22Rv1 (cell line): ENCODE results near the gene DENND4B.

Experiments used
- ZFX ChIP-seq: fragments of 450-650 bp; IDR thresholded peaks from 2 replicates; pipeline ENCODE4 v1.6.1; 2017; ENCODE audit warnings: antibody characterized with exemption, borderline replicate concordance
- TF ChIP-seq, protein P1 (sequence below): fragments of 450-650 bp; IDR thresholded peaks from 2 replicates; pipeline ENCODE4 v1.5.1; 2017; ENCODE audit warnings: mild to moderate bottlenecking

DNA sequence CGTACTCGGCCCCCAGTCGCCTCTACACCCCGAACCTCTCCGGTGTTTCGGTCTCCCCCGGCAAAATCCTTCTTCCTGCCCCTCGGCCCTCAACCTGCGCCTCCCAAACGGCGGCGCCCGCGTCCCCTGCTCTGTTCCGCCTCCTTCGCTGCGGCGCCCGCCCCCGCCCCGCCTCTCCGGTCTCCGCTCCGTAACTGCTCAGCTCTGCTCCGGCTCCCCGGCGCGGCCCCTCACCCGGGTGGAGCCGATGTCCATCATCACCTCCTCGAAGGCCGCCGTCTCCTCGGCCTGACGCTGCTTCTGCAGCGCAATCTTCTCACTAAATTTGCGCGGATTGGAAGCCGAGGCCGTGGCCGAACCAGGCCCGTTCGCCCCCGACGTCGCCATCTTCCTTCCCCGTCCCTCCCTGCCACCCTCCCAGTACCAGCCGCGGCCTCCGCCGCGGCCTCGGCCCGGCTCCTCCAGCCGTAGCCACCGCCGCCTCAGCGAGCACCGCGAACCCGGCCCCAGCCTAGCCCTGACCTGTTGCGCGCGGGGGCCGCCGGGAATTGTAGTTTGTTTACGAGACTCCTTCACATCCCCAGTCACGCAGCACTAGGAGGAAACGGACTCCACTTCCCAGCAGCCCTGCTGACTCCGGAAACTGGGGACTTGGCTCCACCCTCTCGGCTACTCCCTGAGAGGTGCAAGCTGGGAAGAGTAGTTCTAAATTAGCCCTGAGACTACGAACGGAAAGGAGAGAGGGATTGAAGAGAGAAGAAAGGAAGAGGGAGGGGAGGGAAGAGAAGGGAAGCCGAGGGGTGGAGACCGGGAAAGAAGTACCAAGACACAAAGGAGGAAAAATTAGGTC lies 11.8 kb upstream of the DENND4B start, which contains the start of gene CRTC2:
- TF ChIP-seq, protein P1, sequence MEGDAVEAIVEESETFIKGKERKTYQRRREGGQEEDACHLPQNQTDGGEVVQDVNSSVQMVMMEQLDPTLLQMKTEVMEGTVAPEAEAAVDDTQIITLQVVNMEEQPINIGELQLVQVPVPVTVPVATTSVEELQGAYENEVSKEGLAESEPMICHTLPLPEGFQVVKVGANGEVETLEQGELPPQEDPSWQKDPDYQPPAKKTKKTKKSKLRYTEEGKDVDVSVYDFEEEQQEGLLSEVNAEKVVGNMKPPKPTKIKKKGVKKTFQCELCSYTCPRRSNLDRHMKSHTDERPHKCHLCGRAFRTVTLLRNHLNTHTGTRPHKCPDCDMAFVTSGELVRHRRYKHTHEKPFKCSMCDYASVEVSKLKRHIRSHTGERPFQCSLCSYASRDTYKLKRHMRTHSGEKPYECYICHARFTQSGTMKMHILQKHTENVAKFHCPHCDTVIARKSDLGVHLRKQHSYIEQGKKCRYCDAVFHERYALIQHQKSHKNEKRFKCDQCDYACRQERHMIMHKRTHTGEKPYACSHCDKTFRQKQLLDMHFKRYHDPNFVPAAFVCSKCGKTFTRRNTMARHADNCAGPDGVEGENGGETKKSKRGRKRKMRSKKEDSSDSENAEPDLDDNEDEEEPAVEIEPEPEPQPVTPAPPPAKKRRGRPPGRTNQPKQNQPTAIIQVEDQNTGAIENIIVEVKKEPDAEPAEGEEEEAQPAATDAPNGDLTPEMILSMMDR: peak; percentile 30
- no peak for TF ChIP-seq ZFX
